ENCODE data around the gene SEPTIN2. TPM values are rescaled to one million over a fixed set of nuclear protein-coding genes. Genes with fewer than 3 reads are reported as not detected.
"Not testable (repeated sequence)": the region's sequence is repeated elsewhere in the genome, so short reads cannot be mapped to it uniquely, and the experiment has no call there.

The SEPTIN2 gene
- total RNA-seq, 2 donors from 2014 or later, result 226 to 271 TPM

GRCh38 chr2:241291977-241292376 is 23.7 kb upstream of the SEPTIN2 start:
- H3K4me1 ChIP-seq, result peaks cover 25% of the 10 kb centered on the region
- intact Hi-C loops (cut with DNase I), result no loop called here
- H3K4me3 ChIP-seq, result no peak overlapping the region
- H3K36me3 ChIP-seq (replicated peaks in 1 of 2; ENCODE audit: insufficient read depth in 1 of 2, low read depth in 2 of 2), result no peaks in the 10 kb centered on the region
- DNase-seq, result no peak
- no peak overlapping the region for H3K27ac ChIP-seq
- no peak for ATAC-seq
- H3K27me3 ChIP-seq, result no peaks in the 10 kb centered on the region
- TF ChIP-seq POLR2A (IDR thresholded peaks at IDR 0.05), result no peak
- H3K9me3 ChIP-seq, result no peaks in the 10 kb centered on the region
- 65 to 68% methylated on average over 6 of the region's 6 CpGs for WGBS, 2 donors

- peak in 1 of 4 donors; percentile 21 for DNase-seq
- H3K36me3 ChIP-seq (replicated peaks in 1 of 2; ENCODE audit: insufficient read depth in 1 of 2, low read depth in 2 of 2); H3K9me3 ChIP-seq; H3K27me3 ChIP-seq; intact Hi-C loops (cut with DNase I); ATAC-seq; H3K27ac ChIP-seq; H3K4me3 ChIP-seq: not testable (repeated sequence)
- H3K4me1 ChIP-seq, result peaks cover 26% of the 10 kb centered on the region
- WGBS, 2 donors, result 76 to 80% methylated on average over 7 of the region's 7 CpGs
Measured at GRCh38 chr2:241293378-241293797, 22.3 kb upstream of the SEPTIN2 start.

- TF ChIP-seq CTCF (IDR thresholded peaks at IDR 0.05), result peak in 1 of 7 experiments; percentile 5
- TF ChIP-seq POLR2A (IDR thresholded peaks at IDR 0.05), result no peak
- H3K4me3 ChIP-seq, result no peak overlapping the region
- H3K4me1 ChIP-seq, result peaks cover 16% of the 10 kb centered on the region
- no peaks in the 10 kb centered on the region for H3K27me3 ChIP-seq
- H3K27ac ChIP-seq, result no peak overlapping the region
- no peak for ATAC-seq
- no peaks in the 10 kb centered on the region for H3K9me3 ChIP-seq
- intact Hi-C loops (cut with DNase I), result no loop called here
- WGBS, 2 donors, result 43 to 53% methylated on average over 7 of the region's 7 CpGs
- no peaks in the 10 kb centered on the region for H3K36me3 ChIP-seq (replicated peaks in 1 of 2; ENCODE audit: insufficient read depth in 1 of 2, low read depth in 2 of 2)
- no peak for DNase-seq
Measured at GRCh38 chr2:241295326-241296095, 20.2 kb upstream of the SEPTIN2 start.

GRCh38 chr2:241296767-241297166 is 19.0 kb upstream of the SEPTIN2 start:
- Histone ChIP-seq H3K4me1 (peaks cover 18% of the 10 kb centered on the region), H3K36me3 (replicated peaks in 1 of 2; ENCODE audit: insufficient read depth in 1 of 2, low read depth in 2 of 2) (no peaks in the 10 kb centered on the region), H3K4me3 (no peak overlapping the region), H3K27ac (no peak overlapping the region), H3K9me3 (no peaks in the 10 kb centered on the region), H3K27me3 (no peaks in the 10 kb centered on the region)
- ATAC-seq (no peak), DNase-seq (no peak)
- intact Hi-C loops (cut with DNase I), result no loop called here
- no peak for TF ChIP-seq CTCF (IDR thresholded peaks at IDR 0.05)
- 89 to 94% methylated on average over 8 of the region's 8 CpGs for WGBS, 2 donors

- H3K4me1 ChIP-seq, result peaks cover 32% of the 10 kb centered on the region
- no peaks in the 10 kb centered on the region for H3K36me3 ChIP-seq (replicated peaks in 1 of 2; ENCODE audit: insufficient read depth in 1 of 2, low read depth in 2 of 2)
- no peaks in the 10 kb centered on the region for H3K27me3 ChIP-seq
- no peak overlapping the region for H3K27ac ChIP-seq
- H3K9me3 ChIP-seq, result no peaks in the 10 kb centered on the region
- WGBS, 2 donors, result 85 to 94% methylated on average over 5 of the region's 5 CpGs
- DNase-seq (no peak), ATAC-seq (no peak)
- intact Hi-C loops (cut with DNase I), result no loop called here
- H3K4me3 ChIP-seq, result no peak overlapping the region
- no peak for TF ChIP-seq POLR2A (IDR thresholded peaks at IDR 0.05)
- TF ChIP-seq CTCF (IDR thresholded peaks at IDR 0.05), result no peak
Measured at GRCh38 chr2:241298673-241299072, 17.1 kb upstream of the SEPTIN2 start.

GRCh38 chr2:241300000-241300399 is 15.7 kb upstream of the SEPTIN2 start:
- H3K4me3 ChIP-seq, result no peak overlapping the region
- no peaks in the 10 kb centered on the region for H3K36me3 ChIP-seq (replicated peaks in 1 of 2; ENCODE audit: insufficient read depth in 1 of 2, low read depth in 2 of 2)
- no peak for TF ChIP-seq POLR2A (IDR thresholded peaks at IDR 0.05)
- TF ChIP-seq CTCF (IDR thresholded peaks at IDR 0.05), result no peak
- WGBS, 2 donors, result 73 to 78% methylated on average over 12 of the region's 12 CpGs
- H3K27me3 ChIP-seq, result no peaks in the 10 kb centered on the region
- DNase-seq, result no peak
- intact Hi-C loops (cut with DNase I), result no loop called here
- H3K27ac ChIP-seq, result no peak overlapping the region
- no peaks in the 10 kb centered on the region for H3K9me3 ChIP-seq
- no peak for ATAC-seq
- H3K4me1 ChIP-seq, result peaks cover 38% of the 10 kb centered on the region
